GM19328 (cell line): ENCODE measurements around the gene ADORA1.

Source experiments
- ATAC-seq: cut with Tn5 transposase; IDR thresholded peaks from one replicate; pipeline ENCODE4 v1.9.1; 2021; ENCODE audit warnings: mild to moderate bottlenecking, moderate library complexity; ENCODE audit not compliant: unreplicated experiment

Gene ADORA1

DNA sequence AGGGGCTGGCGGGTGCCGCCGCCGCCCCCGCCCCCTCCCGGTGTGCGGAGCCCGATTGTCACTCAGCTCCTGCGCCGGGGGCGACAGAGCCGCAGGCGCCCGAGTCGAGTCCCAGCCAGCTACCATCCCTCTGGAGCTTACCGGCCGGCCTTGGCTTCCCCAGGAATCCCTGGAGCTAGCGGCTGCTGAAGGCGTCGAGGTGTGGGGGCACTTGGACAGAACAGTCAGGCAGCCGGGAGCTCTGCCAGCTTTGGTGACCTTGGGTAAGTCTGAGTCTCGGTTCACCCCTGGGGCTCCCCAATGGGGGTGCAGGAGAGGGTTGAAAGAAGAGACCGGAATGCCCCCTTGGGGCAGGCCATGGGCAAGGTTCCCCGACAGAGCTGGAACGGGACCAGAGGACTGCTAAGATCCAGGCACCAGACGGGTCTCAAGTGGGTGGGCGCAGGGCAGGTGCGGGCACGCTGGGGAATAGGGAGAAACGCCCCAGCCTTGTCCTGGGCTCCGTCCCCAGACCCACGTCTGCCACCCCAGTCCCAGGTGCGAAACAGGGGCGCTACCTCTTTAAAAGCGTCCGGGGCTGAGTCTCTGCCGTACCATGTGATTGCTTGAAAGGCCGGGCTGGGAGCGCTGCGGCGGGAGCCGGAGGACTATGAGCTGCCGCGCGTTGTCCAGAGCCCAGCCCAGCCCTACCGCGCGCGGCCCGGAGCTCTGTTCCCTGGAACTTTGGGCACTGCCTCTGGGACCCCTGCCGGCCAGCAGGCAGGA is at the start of gene ADORA1:
TSS of gene ADORA1 (plus strand) at position 61 of the 765 bp plus-strand sequence. CDS start 1,116 bp downstream, outside the sequence.
- no peak for ATAC-seq

DNA sequence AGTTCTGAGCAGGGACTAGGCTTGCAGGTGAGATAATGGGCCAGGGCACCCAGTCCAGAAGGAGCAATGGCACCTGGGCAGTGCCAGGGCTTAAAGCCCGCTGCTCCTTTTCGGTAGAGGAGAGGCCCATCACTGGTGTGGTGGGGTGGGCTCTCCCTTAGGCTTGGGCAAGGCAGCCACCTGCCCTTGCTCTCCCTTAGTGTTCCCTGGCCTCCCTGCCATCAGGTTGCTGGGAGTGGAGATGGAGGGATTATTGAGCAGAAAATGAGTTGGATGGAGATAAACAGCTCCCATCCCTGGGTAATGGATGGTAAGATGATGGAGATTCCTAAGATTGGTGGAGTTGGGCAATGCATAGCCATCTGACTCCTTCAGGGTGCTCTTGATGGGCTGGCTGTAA is 49.6 kb upstream of the ADORA1 start:
- no peak for ATAC-seq

DNA sequence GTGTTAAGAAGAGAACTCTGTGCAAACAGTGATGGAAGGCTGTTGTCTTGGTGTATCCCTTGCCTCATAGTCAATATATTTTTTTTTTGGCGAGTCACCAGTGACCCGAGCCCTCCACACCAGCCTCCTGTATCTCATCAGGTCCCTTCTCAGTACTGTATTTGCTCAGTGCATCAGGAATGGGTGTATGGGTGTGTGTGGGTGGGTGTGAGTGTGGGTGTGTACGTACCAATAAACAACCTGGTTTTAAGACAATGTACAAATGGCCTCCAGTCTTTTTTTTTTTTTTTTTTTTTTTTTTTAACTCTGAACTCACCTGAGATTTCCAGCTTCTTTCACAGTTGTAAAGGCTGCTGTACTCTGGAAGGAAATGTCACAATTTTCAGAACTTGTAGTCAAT is 49.0 kb upstream of the ADORA1 start:
- no peak for ATAC-seq

DNA sequence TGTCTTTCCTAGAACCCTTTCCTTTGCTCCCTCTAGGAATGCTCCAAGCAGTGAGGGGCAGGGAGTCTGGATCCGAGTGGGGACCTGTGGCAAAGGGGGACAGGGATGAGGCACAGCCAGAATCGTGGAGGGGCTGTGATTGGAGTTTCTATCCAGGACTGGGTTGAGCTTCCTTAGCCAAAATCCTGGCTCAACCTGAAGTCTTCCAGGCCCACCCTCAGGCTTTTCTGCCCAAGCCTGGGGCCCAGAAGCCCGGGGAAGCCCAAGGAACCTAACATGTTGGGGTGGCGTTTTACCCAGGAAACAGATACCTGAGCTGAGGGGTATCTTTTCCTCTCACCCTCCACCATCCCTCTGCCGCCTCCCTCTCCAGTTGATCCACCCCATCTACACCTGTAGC is 47.1 kb upstream of the ADORA1 start:
- no peak for ATAC-seq

DNA sequence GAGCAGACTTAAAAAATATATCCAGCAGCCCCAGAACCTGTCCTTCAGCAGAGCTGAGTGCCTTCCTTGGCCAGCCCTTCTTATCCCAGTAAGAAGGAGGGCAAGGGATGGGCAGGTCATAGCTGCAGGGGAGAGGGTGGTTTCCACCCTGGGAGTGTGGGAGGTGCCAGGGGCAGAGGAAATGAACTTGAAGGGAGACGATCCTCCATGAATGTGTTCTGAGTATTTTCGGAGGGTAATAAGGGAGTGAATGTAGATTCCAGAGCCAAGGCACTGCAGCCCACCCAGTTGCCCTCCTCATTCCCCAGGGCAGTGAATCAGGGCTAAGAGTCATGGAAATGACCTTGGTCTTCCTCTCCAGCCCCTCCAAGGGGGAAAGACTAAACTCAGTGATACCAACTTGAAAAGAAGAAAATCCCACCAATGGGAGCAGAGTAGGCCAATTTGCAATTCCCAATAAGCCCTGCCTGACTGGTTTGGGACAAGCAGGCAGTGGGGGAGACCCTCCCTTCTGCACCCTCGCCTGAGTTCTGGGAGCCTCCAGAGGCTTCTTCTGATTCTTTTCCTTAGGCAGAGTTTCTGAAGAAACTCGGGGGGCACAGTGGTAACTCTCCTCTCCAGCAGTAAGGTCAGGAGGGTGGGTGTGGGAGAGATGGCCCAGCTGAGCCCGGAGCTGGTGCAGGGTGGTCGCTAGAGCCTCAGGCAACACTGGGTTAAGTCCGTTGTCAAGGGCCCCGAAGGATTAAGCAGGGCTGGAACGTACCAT is 45.9 kb upstream of the ADORA1 start:
- ATAC-seq: no peak

DNA sequence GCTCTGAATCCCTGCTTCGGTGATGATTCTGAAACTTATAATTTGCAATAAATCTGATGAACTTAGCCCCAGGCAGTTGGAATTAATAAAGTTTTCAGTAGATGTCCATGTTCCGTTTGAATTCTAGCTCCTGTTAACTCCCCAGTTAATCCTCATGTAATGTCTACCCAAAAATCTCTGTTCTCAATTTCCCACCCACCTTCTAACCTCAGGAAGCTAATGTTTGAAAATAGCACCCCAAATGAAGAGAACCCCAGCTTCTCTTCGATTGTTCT is 45.4 kb upstream of the ADORA1 start:
- no peak for ATAC-seq

DNA sequence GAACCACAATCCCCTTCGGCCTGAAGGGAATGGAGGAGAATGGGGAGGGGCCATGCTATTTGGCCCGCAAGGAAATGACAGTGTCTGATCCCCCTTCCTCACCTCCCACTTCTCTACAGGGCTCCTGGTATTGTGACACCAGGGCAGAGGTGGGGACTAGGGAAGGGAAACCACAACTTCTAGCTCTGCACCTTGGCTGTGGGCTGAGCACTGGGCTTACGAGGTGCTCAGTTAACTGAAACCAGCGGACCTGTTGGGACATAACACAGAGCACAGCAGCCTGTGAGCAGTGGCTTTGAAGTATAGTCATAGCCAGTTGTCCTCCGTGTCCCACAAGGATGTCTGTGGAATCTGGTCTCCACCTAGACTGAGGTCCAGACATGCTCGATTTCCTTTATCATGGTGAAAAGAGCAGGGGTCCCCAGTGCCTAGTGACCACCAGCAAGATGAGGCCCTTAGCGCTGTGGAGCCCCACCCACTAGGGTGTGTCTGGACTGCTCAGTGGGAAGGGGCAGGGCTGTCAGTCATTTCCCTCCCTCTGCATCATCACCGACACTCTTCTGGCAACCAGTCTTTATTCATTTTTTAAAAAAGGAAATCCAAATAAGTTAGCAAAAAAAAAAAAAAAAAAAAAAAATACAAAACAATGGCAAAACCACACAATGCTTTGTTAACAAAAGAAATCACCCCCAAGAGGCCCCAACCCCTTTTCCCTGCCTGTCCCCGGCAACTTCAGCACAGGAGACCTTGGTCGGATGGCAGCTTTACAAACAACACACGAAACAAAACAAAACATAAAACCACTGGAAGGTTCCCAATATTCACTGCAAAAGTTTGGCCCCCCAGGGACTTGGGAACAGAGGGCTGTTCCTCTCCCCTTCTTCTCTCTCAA is 44.7 kb upstream of the ADORA1 start:
- no peak for ATAC-seq

DNA sequence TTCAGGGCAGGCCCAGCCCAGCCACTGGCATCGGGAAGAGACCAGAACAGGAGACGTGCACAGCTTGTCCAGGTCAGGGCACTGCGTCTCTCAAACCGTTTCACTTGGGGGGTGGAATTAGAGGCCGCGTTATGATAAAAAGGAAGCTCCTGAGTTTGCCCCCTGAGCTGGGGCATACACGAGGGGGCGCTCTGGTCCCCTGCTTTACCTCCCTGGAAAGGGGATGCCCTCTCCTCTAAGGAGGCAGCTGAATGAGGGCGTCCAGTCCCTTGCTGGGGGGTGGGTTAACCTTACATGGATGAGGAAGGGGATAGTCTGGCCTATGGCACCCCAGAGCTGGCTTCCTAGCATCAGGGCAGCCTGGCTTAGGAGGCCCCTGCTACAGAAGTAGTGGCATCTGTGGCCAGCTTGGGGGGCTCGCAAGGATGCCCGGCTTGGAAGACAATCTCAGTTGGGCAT is 44.0 kb upstream of the ADORA1 start:
- ATAC-seq: no peak

DNA sequence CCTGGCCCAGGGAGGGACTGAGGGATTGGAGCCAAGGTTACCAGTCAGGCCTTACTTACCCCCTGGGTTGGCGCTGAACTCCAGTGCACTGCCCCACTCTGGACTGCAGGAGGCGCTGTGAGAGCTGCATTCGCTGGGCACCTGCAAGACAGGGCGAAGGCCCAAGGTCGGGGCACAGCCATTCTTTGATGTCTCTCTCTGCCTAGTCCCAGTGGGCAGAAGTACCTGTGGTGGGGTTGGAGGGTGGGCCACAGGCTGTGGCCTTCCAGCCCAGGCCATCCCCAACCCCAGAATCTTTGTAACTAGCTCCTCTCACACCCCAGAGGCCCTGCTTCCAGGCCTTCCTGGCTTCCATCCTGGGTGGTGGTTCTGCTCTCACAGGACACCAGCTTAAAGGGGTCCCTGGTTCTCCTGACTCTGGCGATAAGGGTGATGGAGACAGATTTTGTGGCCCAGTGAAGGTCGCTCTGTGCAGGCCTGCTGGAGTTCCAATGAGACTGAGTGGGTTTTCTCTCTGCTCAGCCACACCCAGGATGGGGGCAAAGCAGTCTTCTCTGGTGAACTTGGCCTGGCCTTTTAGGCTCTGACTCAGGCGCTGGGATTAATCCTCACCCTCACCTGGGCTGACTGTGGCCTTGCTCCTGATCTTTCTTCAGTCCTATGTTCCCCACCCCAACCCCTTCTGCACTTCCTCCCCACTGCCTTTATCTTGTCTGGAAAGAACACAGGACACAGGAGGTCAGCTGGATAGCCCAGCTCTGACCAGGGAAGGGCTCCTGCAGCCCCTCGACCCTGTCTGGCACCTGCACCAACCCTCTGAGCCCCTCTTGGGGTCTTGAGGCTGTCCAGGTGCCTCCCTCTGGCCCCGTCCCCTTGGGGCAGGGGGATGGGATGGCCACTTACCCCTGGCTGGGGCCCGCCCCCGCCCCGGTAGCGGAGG is 42.7 kb upstream of the ADORA1 start:
- ATAC-seq: no peak

DNA sequence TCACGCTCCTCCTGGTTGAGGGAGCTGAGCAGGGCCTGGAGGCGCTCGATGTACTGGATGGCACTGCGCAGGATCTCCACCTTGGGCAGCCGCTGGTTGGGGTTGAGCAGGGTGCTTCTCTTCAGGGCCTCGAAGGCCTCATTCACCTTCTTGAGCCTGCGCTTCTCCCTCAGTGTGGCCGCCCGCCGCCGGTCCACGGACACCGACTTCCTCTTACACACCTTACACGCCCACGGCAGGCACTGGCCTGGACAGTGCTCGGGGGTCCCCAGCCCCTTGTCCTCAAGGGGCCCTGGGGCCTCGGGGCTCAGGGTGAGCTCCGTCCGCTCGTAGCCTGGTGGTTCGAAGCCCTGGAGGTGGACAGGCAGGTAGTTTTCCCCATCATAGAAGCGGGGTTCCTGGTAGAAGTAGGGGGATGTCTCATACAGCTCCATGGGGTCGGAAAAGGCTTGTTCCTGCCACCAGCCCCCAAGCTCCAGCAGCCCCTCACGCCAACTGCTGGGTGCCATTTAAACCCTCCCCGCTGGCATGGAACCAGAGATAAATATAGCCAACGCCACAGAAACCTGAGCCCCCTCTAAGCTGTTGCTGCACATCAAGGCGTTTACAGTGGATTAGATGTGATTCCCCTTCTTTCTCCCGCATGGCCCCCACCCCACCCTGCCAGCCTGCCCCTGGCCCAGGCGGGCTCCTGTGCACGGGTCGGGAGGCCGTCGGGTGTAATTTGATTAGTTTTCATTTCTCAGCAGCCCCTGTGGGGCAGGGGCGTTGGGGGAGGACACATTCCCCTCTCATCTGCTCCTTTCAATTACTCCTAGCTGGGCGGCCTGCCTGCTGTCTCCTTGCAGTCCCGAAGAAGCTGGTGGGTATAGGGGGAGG is 41.8 kb upstream of the ADORA1 start, which contains the start of gene MYOG:
TSS of gene MYOG (minus strand) at position 485 of the 879 bp plus-strand sequence. CDS start at position 434, 51 bp downstream.
- ATAC-seq: no peak

DNA sequence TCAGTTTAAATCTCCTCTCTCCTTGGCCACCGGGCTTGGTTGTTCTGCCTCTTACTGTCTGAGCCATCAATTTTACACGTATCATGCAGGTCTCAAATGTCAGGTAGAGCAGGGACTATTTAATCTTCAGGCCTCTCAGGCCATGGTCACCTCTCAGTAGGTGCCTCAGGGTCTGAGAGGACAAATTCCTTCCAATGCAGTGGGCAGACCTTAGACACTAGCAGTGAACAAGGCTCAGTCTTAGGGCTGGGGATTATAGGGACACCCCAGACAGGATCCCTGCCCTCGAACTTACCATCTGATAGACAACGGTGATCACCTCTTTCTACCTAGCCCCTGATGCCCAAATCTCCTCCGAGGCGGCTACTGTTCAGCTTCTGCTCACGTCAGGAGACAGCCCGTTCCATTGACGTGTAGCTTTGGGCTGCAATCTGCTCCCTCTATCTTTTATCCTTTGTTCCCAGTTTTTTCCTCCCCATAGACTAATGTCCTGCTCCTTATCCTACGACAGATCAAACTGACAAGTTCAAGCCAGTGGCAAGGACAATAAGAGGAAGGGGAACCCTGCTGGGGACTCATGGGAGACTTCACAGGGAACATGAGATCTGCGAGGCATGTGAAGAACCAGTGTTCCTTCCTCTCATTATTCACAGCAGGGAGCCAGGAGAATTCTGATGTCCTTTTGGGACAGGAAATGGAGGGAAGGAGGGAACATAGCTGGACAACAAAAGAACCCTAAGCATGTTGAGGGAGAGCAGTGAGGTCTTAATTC is 40.3 kb upstream of the ADORA1 start:
- no peak for ATAC-seq

DNA sequence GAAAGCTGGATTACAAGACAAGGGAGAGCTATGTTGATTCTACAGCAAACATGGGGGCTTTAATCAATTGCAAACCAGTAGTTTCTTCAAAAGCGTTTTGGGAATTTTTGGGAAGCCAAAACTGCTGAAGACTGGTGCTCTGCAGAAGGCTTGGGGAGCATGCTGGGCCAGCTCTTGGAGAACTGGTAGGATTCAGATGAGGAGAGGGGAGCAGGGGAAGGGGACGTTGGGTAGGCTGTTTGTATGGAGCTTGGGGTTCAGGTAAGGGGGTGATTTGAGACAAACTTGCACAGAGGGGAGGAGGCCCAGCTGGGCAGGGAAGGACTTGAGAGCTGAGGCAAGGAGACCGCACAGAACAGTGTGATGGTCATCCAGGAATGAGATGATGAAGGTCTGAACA is 39.1 kb upstream of the ADORA1 start:
- no peak for ATAC-seq

DNA sequence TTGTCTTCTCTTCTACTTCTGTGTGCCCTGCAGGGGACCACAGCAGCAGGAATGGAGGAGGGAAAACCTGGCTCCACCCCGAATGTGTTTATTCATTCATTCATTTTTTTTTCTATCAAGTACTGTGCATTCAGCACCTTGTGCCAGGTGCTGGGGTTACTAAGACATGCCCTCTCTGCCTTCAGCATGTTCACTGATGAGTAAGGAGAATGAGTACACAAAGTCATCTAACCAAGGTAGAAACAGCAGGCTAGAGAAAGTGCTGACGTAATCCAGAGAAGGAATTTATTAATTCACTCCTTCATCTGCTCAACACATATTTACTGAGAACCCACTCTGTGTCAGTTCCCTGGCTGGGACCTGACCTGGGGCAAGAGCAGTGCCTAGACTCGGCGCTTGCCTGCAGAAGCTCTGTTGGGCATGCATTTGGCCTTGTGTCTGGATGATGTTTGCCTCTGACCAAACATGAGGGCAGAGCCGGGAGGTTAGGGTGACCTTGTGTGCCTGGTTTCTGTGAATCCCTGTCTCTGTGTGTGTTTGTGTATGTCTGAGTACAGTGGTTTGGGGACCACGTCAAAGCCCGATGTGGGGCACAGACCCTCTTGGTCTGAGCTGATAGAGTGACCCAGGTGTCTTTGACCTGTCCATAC is 38.4 kb upstream of the ADORA1 start:
- no peak for ATAC-seq

DNA sequence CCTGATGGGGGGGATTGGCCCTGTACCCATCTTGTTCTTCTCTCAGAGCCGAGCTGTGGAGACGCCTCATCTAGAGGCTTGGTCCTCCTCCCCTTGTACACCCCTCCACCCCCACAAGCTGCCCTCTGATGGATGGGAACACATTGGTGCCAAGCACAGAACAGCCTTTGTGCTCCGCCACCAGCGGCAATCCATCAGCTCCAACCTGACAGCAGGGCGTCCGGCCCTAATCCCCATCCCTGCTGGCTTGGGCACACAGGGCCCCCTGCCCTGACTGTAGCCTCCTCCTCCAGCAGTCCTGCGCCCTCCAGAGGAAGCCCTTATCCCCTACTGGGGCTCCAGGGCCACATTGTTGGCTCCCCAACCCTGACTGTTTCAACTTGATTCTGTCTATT is 37.9 kb upstream of the ADORA1 start:
- no peak for ATAC-seq

DNA sequence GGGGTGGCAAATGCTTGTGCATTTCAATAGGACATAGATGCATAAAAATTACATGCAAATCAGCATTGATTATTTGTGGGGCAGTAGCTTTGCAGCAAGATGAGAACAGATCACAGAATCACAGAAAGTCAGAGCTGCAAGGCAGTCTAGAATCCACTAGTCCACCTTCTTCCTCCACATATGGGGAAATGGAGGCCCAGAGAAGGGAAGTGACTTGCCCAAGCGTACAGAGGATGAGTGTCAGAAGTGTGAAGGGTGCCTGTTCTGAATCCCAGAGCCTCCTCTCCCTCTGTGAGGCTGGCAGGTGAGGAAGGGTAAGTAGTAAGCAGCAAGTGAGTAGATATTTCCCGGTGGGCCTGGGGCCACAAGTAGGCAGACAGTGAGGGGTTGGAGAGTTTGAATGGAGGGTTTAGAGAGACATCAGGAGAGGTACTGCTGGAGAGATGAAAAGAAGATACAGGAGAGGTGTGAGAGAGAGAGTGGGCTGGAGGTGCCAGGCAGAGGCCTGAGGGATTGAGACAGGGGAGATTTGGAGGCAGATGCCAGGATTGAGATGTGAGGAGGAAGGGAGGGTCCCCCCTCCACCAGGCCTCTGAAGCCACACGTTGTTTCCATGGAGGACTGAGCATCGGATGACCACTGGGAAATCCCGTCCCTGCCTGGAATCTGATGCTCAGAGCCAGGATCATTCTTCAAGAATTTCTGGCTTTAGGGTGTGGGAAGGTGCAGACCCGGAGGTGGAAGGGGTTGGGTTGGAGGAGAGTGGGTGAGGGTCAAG is 36.9 kb upstream of the ADORA1 start:
- ATAC-seq: no peak

DNA sequence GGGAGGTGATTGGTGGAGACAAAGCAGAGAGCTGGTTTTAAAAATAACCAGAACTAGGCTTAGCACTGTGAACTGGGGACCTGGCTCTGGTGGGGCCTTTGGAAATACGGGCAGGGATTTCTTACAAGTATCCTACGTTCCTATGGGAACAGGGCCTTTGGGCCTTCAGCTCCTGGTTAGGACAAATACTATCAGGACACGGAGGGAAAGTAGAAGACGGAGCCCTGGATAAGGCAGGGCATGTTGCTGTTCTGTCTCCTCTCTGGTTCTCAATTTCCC is 36.4 kb upstream of the ADORA1 start:
- ATAC-seq: no peak

DNA sequence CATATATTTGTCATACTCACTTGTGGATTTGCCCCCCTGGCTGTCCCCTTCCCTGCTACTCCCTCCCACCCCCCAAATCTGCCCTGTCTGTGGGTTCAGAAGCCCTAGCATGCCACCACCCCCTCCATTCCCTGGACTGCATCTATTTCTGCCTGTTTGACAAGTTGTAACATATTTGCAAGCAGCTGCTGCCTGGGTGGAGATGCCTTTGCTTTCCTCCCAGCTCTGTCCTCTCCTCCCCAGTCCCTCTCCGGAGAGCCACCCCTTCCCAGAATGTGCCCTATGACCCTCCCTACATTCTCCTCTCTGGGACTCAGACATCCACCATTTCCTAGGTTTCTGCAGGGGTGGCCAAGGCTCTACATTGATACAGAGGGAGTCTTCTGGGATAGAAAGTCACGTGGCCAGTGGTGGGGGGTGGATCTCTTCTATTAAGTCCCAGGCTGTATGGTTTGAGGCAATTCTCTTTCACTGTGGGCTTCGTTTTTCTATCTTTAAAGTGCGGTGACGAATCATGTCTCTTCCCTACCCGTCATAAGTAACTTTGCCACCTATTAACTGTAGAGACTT is 35.7 kb upstream of the ADORA1 start:
- no peak for ATAC-seq
